Neural progenitor cell (in vitro differentiated cells): ENCODE data around the gene KAZN. TPM values are rescaled to one million over a fixed set of nuclear protein-coding genes. Genes with fewer than 3 reads are reported as not detected.

ENCODE experiments used
- DNase-seq: peaks from one replicate; pipeline ENCODE4 v3.0.0-alpha.2; 2016; ENCODE audit warnings: low spot score
- H2AFZ ChIP-seq: fragments of 200-600 bp; sonication (generic); replicated peaks from 2 replicates; pipeline ENCODE4 v1.6.1; 2016; ENCODE audit warnings: antibody characterized with exemption
- H3F3A ChIP-seq: fragments of 200-600 bp; sonication (generic); 2 replicates; pipeline ENCODE4 v1.6.1; 2016; ENCODE audit warnings: antibody characterized with exemption, low read depth
- H3K27ac ChIP-seq: fragments of 200-600 bp; sonication (generic); 2 replicates; pipeline ENCODE4 v1.5.1; 2016; ENCODE audit warnings: mild to moderate bottlenecking
- H3K27me3 ChIP-seq: fragments of 200-600 bp; sonication (generic); 2 replicates; pipeline ENCODE4 v1.6.1; 2016; ENCODE audit warnings: mild to moderate bottlenecking, moderate library complexity
- H3K36me3 ChIP-seq: fragments of 200-600 bp; sonication (generic); 2 replicates; pipeline ENCODE4 v1.5.1; 2016
- H3K4me1 ChIP-seq: fragments of 200-600 bp; sonication (generic); 2 replicates; pipeline ENCODE4 v1.6.1; 2016; ENCODE audit warnings: mixed run types
- H3K4me2 ChIP-seq: fragments of 200-600 bp; sonication (generic); 2 replicates; pipeline ENCODE4 v1.6.1; 2016
- H3K4me3 ChIP-seq: fragments of 200-600 bp; sonication (generic); 2 replicates; pipeline ENCODE4 v1.5.1; 2016
- H3K79me2 ChIP-seq: fragments of 200-600 bp; sonication (generic); 2 replicates; pipeline ENCODE4 v1.6.1; 2016; ENCODE audit warnings: low read depth
- H3K9ac ChIP-seq: fragments of 200-600 bp; sonication (generic); 2 replicates; pipeline ENCODE4 v1.6.1; 2016
- H3K9me3 ChIP-seq: fragments of 200-600 bp; sonication (generic); 2 replicates; pipeline ENCODE4 v1.5.1; 2016; ENCODE audit warnings: low read depth
- H4K20me1 ChIP-seq: fragments of 200-600 bp; sonication (generic); 2 replicates; pipeline ENCODE4 v1.6.1; 2016; ENCODE audit warnings: low read depth
- H3K27ac Mint-ChIP-seq: 3 replicates; pipeline ENCODE4 v1.8.0; 2021; ENCODE audit warnings: mixed read lengths
- H3K27me3 Mint-ChIP-seq: 2 replicates; pipeline ENCODE4 v1.8.0; 2022; ENCODE audit warnings: low read depth, mild to moderate bottlenecking, inconsistent platforms, moderate library complexity, mixed read lengths; ENCODE audit not compliant: insufficient read depth
- H3K36me3 Mint-ChIP-seq: 3 replicates; pipeline ENCODE4 v1.8.0; 2021; ENCODE audit warnings: mixed read lengths
- H3K4me1 Mint-ChIP-seq: 3 replicates; pipeline ENCODE4 v1.8.0; 2021; ENCODE audit warnings: mixed read lengths
- H3K4me3 Mint-ChIP-seq: 3 replicates; pipeline ENCODE4 v1.8.0; 2021; ENCODE audit warnings: mild to moderate bottlenecking, moderate library complexity, mixed read lengths
- H3K9me3 Mint-ChIP-seq: 3 replicates; pipeline ENCODE4 v1.8.0; 2020; ENCODE audit warnings: mixed read lengths
- EZH2 ChIP-seq: fragments of 200-600 bp; sonication (generic); IDR thresholded peaks from 2 replicates; pipeline ENCODE4 v1.6.1; 2017; ENCODE audit warnings: antibody characterized with exemption, mild to moderate bottlenecking, moderate library complexity
- EZH2phosphoT487 ChIP-seq: fragments of 200-600 bp; sonication (generic); IDR thresholded peaks from 2 replicates; pipeline ENCODE4 v1.6.1; 2017; ENCODE audit warnings: antibody characterized with exemption
- total RNA-seq: library from RNA; depleted of rRNA; stranded (reverse); fragments of >200 nt; gene quantifications from 2 replicates; pipeline ENCODE4 v1.2.3, GENCODE V29; 2015; ENCODE audit warnings: low replicate concordance
- TF ChIP-seq, protein P1 (sequence below): fragments of 200-600 bp; sonication (generic); IDR thresholded peaks from 2 replicates; pipeline ENCODE4 v1.5.1; 2017; ENCODE audit warnings: antibody characterized with exemption, mild to moderate bottlenecking

KAZN gene
- total RNA-seq, 1 donor from 2014 or later: 6.1 TPM

DNA sequence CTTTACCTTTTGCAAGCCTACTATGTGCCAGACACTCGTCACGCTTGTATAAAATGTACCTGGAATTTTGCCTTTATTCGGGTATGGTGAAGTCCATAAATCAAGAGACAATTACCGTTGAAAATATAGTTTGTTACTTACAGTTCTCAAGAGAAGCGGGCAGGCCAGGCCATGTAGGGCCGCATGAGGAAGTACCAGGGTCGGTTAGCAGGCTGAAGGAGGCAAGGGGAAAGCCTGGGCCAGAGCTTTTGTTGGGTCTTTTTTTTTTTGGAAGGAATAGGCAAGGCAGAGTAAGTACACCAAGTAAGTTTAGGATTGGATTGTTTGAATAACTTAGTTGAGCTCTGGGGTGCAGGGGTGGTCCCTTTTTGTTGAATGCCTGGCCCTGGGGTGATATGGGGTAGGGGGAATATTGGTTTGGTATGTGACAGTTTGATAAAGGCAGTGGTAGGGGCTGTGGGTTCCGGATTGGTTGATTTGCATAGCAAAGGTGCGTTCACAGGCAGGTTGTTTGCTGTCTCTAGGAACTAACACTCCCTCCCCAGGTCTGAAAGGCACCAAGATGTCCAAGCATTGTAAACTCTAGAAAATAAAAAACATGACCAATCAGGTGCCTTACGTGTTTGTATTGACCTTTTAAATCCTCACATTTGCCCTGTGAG lies 80.7 kb downstream of the KAZN start:
- TF ChIP-seq, protein P1, sequence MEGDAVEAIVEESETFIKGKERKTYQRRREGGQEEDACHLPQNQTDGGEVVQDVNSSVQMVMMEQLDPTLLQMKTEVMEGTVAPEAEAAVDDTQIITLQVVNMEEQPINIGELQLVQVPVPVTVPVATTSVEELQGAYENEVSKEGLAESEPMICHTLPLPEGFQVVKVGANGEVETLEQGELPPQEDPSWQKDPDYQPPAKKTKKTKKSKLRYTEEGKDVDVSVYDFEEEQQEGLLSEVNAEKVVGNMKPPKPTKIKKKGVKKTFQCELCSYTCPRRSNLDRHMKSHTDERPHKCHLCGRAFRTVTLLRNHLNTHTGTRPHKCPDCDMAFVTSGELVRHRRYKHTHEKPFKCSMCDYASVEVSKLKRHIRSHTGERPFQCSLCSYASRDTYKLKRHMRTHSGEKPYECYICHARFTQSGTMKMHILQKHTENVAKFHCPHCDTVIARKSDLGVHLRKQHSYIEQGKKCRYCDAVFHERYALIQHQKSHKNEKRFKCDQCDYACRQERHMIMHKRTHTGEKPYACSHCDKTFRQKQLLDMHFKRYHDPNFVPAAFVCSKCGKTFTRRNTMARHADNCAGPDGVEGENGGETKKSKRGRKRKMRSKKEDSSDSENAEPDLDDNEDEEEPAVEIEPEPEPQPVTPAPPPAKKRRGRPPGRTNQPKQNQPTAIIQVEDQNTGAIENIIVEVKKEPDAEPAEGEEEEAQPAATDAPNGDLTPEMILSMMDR: no peak
- TF ChIP-seq EZH2phosphoT487: no peak
- TF ChIP-seq EZH2: no peak
- H3K4me1 Mint-ChIP-seq: peaks cover 17% of the 10 kb centered on the region
- H3K9me3 Mint-ChIP-seq: peaks cover 31% of the 10 kb centered on the region
- Histone ChIP-seq H3K79me2 (peaks cover 8% of the 10 kb centered on the region), H3F3A (peaks cover 3% of the 10 kb centered on the region), H3K4me1 (peaks cover 22% of the 10 kb centered on the region), H2AFZ (no peak overlapping the region), H3K27me3 (no peaks in the 10 kb centered on the region), H4K20me1 (no peaks in the 10 kb centered on the region), H3K9ac (no peak overlapping the region), H3K27ac (no peak overlapping the region), H3K36me3 (no peaks in the 10 kb centered on the region), H3K9me3 (peaks cover 5% of the 10 kb centered on the region), H3K4me3 (no peak overlapping the region), H3K4me2 (no peak overlapping the region)
- no peak overlapping the region for H3K4me3 Mint-ChIP-seq
- no peaks in the 10 kb centered on the region for H3K27me3 Mint-ChIP-seq
- peaks cover 26% of the 10 kb centered on the region for H3K36me3 Mint-ChIP-seq
- no peak for DNase-seq
- no peak overlapping the region for H3K27ac Mint-ChIP-seq

DNA sequence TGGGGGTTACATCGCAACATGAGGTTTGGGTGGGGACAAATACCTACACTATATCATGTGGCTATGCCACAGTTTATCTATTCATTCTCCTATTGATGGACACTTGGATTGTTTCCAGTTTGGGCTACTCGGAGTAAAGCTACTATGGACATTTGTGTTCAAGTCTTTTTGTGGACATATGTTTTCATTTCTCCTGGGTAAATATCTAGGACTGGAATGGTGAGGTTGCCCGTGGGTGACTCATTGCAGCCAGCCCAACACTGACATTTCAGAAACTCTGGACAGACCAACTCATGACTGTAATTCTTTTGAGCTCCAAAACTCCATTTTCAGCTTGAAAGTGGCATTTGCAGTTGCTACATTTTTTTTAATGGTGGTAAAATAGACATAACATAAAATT lies 82.7 kb downstream of the KAZN start:
- H3K4me1 Mint-ChIP-seq: peaks cover 15% of the 10 kb centered on the region
- peaks cover 31% of the 10 kb centered on the region for H3K9me3 Mint-ChIP-seq
- H2AFZ ChIP-seq: no peak overlapping the region
- no peaks in the 10 kb centered on the region for H3K27me3 Mint-ChIP-seq
- H4K20me1 ChIP-seq: no peaks in the 10 kb centered on the region
- H3K9me3 ChIP-seq: peaks cover 5% of the 10 kb centered on the region
- H3K9ac ChIP-seq: no peak overlapping the region
- H3K27ac Mint-ChIP-seq: no peak overlapping the region
- no peak overlapping the region for H3K27ac ChIP-seq
- no peaks in the 10 kb centered on the region for H3K27me3 ChIP-seq
- no peak overlapping the region for H3K4me2 ChIP-seq
- no peak overlapping the region for H3K4me3 Mint-ChIP-seq
- peaks cover 3% of the 10 kb centered on the region for H3F3A ChIP-seq
- H3K79me2 ChIP-seq: peaks cover 24% of the 10 kb centered on the region
- peaks cover 19% of the 10 kb centered on the region for H3K36me3 Mint-ChIP-seq
- DNase-seq: no peak
- H3K4me3 ChIP-seq: no peak overlapping the region
- no peaks in the 10 kb centered on the region for H3K36me3 ChIP-seq
- peaks cover 25% of the 10 kb centered on the region for H3K4me1 ChIP-seq
- TF ChIP-seq, protein P1: no peak
- no peak for TF ChIP-seq EZH2phosphoT487
- no peak for TF ChIP-seq EZH2

DNA sequence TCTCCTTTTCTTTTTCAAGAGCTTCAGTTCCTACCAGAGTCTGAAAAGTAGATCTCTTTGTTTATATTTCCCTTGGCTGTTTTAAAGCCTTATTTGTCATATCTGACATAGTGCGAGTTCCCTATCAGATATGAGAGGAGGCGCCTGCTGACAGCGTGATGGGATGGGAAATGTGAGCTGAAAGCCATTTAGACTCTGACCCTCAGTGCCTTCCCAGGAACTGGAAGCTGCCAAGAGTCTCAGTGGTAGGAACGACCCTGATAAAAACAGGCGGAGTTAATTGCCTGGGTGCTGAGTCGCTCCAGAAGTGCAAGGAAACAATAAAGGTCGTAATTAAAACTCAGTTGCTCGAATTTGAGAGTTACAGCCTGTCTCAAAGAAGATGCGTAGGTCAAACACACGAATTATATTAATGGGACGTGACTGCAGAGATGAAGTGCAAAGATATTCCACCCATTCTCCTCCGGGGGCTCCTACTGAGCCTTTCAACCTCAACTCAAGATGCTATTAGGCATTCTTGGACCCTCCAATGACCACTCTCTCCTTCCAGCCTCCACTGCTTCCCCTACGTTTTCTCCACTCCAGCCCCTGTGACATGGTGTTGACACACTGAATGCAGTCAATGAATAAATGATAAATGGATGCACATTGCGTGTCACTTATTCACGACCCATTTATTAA lies 84.6 kb downstream of the KAZN start:
- no peaks in the 10 kb centered on the region for H3K27me3 Mint-ChIP-seq
- peaks cover 14% of the 10 kb centered on the region for H3F3A ChIP-seq
- H3K4me3 ChIP-seq: no peak overlapping the region
- H3K27ac Mint-ChIP-seq: peak overlapping the region; percentile 25
- no peak for DNase-seq
- H3K4me1 Mint-ChIP-seq: peaks cover 28% of the 10 kb centered on the region
- TF ChIP-seq EZH2 (no peak), EZH2phosphoT487 (no peak)
- TF ChIP-seq, protein P1: no peak
- H3K27ac ChIP-seq: no peak overlapping the region
- peaks cover 32% of the 10 kb centered on the region for H3K4me1 ChIP-seq
- H3K9ac ChIP-seq: no peak overlapping the region
- no peak overlapping the region for H3K4me2 ChIP-seq
- peaks cover 15% of the 10 kb centered on the region for H3K36me3 Mint-ChIP-seq
- H3K9me3 ChIP-seq: no peaks in the 10 kb centered on the region
- no peaks in the 10 kb centered on the region for H3K36me3 ChIP-seq
- H3K27me3 ChIP-seq: no peaks in the 10 kb centered on the region
- H3K9me3 Mint-ChIP-seq: peaks cover 25% of the 10 kb centered on the region
- no peak overlapping the region for H3K4me3 Mint-ChIP-seq
- H4K20me1 ChIP-seq: peaks cover 4% of the 10 kb centered on the region
- H3K79me2 ChIP-seq: peaks cover 33% of the 10 kb centered on the region
- H2AFZ ChIP-seq: no peak overlapping the region
